Anterior cingulate cortex (tissue), 58 donors: ENCODE results near the gene ATG2A.

Experiments used
- DNase-seq, 58 donors: peaks; one replicate each; lab custom pipeline; 2025; lab: John Stamatoyannopoulos, UW

Gene ATG2A

DNA sequence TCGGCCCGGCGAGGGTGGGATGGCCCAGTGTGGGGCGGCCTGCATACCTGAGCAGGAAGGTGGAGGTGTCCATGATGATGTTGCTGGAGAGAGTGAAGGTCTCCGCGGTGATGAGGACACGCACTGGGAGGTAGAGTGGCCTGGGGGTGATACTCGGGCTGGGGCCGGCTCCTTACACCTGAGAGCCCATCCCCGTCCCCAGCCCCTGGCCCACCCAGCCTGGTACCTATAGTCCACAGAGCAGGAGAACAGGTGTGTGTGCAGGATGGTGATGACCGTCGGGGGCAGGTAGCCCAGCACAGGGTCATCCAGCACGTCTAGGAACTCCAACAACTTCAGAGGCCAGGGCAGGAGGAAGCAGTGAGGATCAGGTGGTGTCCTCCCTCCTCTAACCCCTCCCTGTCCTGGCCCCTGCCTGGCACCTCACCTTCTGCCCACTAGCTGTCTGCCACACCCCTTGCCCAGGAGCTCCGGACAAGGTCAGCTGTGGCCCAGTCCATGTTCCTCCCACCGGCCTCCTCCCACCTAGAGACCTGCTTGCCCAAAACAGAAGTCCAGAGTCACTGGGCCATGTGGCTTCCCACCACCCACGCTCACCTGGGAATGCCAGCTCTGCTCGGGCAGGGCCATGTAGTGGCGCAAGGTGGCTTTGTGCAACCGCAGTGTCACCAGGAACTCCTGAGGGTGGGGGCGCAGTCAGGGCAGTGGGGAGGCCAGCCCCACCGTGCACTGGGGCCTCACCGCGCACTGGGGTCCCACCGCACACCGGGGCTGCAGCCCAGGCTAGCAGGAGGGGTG is 11.3 kb downstream of the ATG2A start:
- DNase-seq, result no peak

DNA sequence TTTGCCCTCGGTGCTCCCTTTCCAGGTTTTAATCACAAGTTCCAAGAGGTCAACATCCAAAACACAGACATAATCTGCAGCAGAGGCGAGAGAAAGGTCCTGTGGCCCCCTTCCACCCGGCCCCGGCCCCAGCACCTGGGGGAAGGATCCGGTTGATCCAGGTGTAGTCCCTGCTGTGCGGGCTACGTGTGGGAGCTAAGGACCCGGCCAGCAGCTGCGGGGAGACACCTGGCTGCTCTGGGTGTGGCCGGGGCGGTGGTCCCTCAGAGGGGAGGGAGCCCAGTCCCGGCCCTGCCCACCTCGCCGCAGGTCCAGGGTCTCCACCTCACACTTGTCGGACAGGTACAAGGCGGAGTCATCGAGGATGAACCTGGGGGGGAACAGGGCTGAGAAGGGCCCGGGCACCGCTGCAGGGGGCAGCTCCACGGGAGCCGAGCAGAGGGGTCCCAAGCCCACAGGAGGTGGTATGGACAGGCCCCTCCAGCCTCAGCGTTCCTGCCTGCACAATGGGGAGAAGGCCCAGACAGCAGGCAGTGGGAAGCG is 13.6 kb downstream of the ATG2A start:
- DNase-seq, result no peak

DNA sequence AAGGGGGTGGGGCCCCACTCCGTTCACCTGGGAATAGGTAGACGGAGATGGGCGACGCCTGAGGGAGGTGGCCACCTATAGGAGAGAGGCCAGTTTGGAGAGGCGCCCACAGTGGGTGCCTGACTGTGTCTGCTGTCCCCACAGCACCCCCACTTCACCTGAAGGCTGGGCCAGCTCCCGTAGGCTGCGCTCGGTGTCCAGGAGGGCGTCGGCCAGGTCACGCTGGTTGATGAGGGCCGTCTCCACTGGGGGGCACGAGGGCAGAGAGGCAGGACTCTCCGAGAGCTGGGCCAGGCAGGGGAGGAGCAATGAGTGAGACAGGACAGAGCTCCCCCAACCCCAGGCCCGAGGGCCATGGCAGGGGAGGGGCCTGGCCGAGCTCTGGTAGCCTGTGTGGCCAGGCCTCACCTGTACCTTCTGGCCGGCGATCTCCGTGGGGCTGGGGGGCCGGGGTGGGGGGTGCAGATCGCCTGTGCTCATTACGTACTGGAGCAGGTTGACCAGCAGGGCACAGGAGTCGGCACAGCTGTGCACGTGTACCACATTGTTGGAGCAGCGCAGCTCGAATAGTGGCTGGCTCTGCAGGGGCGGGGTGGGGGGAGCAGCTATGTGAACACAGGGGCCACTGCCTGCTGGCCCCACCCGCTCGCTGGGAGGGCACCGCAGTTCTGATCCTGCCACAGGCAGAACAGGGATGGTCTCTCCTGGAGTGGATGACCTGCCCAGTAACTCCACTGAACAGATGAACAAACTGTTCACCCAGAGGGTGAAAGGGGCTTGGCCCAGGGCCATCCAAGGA is 14.7 kb downstream of the ATG2A start:
- no peak for DNase-seq

DNA sequence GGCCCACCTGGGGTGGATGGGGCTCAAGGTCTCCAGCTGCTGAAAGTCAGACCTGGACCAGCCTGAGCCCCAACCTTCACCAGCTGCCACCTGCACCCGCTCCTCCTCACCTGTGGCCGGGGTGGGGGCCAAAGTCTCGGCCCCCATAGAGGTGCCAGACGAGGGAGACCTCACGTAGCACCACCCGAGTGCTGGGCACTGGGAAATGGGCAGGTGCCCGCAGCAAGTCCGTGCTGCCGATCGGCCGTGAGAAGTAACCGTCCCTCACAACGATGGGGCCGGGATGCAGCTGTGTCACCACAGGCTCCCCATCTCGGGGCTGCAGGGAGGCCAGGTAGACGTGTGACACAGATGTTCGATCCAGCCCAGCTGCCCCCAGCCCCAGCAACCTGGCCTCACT is 16.2 kb downstream of the ATG2A start:
- DNase-seq, result no peak

DNA sequence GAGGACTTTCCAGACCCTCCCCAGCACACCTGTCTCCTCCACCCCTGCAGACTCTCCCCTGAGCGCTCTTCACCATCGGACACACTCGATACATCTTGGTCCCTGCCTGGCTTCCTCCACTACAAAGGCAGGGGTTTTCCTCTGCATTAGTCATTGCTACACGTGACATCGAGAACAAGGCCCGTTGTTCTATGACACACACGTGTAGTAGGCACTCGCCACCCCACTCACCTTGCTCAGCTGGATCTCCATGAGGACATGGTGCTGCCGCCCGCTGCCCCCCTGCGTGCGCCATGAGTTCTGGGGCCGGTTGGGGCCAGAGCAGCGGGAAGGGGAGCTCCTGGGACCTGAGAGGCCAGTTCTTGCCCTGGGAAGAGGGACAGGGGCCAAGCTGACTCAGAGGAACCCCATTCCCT is 16.7 kb downstream of the ATG2A start:
- no peak for DNase-seq

DNA sequence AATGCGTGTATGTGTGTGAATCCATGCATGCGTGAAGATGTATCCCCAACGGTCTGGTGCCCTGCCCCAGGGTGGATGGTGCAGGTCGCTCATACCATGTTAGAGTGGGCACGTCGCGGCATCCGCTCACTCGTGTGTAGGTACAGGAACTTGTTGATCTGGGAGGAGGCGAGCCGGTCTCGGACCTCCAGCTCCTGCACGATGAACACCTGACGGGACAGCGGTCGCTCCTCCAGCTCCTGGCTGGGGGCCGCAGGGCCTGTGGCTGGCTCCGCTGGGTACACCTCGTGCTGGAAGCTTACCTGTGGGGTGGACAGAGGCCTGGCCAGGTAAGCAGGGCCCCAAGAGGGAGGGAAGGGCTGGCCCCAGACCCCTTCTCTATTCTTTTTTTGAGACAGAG is 18.5 kb downstream of the ATG2A start:
- no peak for DNase-seq

DNA sequence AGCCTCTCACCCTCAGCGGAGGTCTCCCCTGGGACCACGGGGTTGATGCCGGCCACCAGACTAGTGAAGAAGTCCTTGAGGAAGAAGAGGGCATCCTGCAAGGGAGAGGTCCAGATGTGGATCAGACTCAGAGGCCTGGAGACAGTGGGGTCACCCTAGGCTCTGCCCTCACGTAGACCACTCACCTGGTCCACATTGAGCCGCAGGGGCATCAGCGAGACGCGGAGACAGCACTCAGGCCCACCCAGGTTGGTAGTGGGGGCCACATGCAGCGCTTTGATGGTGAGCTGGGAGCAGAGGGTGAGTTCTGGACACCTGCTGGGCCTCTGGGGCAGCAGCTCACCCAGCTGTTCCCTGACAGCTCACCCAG is 18.9 kb downstream of the ATG2A start:
- DNase-seq, result no peak

DNA sequence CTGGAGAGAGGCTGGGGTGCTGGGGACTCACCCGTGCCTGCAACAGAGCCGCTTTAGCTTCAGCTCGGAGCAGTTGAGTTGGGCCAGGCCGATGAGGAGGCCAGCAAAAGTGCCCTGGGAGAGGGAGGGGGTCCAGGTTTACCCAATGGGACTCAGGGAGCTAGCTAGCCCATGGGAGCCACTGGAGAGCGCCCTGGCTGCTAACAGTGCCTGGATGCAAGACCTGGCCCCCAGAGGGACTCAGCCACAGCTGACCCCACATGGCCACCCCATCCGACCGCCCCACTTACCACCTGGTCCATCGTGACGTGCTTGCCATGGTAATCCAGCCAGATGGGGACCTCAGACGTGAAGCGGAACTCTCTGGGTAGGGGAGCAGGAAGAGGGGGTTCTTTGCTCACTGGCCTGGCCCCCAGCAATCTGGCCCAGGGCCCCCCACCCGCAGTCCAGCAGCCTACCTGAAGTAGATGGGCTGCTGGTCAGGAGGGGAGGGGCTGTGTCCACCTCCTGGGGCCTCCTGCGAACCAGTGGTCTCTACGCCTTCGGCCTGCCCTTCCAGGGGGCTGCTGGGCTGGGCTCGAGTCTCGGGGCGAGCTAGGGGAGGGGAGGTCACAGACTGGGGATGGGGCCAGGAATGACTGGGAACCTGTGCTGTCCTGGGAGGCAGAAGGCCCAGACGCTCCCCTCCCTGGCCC is 19.5 kb downstream of the ATG2A start:
- DNase-seq, result no peak

DNA sequence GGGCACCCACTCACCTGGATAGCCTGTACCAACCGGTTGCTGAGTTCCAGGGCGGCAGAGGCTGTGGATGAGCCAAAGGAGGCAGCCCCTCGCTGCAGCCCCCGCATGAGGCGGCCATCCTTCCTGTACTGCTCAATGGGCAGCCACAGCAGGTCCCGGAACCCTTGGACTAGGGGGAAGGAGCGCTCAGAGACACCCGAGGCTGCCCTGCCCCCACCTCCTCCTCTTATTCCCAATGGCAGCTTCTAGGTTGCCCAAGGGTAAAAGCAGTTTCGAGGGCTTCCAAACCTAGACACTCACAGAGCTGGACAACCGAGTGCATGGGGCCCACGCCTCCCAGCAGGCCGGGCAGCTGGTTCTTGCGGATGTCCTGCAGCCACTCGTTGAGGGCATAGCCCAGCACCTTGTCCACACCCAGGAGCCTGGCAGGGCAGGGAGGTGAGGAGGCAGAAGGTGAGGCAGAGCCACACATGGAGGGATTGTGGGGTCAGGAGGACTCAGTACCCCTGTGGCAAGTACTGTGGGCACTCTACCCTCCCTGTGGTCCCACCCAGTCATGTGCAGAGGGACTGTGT is 20.5 kb downstream of the ATG2A start:
- no peak for DNase-seq

DNA sequence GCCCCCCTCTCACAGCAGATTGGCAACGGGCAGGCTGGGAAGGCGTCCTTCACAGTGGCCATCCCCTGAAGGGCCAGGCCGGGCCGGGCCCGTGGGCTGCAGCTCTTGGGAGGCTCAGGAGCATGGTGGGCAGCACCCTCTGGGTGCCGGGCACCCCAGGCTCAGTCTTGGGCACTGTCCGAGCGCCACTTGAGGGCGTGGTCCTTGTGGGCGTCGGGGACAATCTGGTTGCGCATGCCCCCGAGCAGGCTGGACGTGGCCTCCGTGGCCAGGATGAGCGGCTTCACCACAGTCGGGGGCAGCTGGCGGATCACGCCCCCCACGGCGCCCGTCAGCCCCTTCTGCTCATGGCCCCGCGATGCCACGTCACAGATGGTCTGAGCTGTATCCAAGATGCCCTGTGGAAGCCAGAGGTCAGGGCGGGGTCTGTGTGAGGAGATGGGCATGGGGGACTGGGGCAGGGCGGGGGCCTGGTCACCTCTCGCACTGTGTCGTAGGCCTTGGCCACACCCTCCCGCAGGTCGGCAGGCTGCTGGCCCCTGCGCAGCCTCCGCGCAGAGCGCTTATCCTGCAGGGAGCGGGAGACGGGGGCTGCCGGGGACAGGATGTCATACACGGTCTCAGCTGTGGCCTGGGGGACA is 22.1 kb downstream of the ATG2A start:
- DNase-seq, result no peak

DNA sequence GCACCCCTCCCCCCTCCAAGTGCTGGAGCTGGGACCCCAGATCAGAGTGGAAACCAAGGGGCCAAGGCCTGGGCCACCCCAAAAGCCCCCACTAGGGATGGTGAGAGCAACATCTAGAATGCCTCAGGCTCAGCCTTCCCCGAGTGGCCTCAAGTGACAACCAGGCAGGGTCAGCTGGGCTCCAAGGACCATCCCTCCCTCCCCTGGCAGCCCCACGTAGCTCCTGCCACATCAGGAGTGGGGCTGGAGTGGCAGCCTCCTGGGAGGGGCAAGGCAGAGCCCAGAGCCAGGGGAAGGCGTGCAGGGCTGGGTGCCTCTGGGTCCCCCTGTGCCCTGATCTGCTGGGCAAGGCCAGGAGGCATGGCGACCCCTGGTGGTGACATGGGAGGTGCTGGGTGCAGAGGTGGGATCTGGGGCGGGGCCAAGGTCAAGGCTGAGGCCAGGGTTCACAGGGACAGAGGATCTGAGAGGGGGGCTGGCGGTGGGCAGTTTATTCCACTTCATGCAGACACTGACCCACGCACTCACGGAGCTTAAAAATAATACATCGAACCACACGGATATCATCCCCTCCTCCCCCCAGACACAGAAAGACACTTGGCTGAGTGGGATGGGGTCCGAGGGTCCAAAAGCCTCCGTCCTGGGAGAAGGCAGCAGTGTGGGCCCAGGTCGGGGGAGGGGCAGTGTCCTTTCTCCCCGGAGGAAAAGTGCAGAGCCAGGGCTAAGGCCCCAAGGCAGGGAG is 22.8 kb downstream of the ATG2A start:
- peak in 48 of 58 donors; percentile 2 to 77 (median 44) for DNase-seq

DNA sequence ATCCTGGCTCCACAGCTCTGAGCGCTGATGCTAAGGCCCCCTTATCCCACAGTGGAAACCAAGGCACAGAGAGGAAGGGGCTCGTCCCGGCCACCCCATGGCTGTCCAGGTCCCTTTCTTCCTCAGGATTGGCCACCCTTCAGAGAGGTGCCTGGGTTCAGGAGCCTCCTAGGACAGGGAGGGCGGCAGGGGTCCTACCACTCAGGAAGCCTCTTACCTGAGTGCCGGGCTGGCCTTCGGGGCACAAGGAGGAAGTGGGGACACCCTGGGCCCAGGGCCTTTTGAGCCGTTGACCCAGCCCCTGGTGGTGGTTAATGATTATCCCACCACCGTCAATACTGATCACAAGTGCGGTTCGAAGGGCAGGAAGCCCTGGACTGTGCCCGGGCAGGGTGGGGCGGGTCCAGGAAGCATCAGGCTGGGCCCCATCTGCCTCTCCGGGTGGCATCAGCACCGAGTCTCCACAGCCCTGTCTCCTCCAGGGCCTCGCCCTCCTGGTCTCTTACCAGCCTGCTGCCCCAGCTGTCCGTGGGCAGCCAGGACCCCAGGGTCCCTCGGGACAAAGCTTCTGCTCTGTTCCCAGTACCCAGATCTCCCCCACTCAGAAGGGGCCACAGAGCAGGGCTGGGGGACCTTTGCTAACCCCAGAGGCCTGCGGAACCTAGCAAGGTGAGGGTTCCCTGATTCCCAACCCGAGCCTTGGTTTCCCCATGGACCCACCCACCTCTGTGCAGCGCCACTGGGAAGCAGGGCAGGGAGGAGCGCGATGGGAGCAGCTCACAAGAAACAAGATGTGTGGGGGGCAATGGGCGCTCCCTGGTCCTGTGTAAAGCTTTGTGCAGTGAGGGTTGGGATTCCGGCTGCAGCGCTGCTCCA is 23.6 kb downstream of the ATG2A start:
- no peak for DNase-seq

DNA sequence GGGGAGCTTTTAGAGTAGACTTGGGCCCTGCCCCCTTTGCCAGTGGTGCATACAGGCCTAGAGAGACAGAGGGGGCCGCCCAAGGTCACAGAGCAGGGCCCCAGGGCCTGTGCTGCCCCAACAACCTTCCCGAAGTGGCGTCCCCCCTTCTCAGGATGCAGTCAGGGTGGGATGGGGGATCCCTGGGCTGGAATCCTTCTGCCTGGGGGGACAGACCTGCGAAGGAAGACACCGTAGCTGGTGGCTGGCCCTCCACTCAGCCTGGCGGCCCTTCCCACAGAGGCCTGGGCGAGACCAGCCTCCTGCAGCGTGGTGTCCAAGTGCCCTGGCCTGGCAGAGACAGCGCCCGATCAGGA is 24.2 kb downstream of the ATG2A start:
- no peak for DNase-seq

DNA sequence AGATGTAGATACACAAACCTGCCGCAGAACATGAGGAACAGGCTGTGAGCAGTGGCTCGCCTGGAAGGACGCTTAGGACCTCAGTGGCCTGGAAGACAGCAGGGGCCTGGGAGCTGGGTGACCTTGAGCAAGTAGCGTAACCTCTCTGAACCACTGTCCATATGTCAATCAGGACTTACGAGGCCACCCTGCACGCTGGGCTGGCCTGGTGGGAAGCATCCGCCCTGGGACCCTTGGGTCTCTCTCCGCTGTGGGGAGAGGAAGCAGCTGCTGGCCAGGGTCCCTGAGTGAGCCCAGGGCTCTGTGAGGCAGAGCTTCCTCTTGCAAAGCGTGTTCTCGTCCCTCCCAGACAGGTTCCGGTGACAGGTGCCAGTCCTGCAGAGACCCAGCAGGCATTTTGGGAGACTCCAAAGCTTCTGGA is 24.6 kb downstream of the ATG2A start:
- DNase-seq, result no peak

DNA sequence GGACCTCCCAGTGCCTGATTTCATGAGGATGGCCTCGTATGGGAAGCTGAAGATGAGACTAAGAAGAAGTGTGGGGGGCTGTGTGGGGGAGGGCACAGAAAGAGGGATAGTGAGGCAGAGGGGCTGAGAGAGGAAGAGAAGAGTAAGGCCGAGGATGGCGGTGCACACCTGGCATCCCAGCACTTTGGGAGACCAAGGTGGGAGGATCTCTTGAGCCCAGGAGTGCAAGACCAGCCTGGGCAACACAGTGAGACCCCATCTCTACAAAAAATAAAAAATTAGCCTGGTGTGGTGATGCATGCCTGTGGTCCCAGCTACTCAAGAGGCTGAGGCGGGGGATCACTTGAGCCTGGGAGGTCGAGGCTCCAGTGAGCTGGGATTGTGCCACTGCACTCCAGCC is 25.1 kb downstream of the ATG2A start:
- DNase-seq, result no peak

DNA sequence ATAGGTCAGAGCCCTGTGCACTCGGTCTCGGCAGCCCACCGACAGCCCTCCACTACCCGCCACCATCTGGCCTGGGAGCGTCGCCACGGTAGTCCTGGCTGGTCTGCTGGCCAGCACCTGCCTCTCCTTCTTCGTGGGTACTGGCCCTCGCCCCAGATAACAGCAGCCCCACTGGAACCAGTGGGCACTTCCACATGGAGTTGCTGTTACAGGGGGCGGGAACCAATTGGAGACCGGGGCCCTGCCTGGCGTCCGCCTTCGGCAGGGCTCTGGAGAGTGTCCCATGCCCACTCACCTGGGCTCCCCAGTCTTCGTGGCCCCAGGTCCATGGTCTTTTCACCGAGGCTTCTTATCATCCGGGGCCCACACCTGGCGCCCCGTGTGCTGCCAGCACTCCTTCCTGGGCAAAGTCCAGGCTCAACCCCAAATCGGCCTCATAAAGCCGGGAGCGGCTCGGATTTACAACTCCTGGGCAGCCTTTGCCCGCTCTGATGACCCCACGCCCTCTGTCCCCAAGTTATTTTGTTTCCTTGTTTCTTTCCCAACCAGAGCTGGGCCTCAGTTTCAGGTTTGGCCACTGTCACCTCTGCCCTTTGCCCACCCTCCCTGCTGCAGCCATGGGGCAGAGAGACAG is 25.7 kb downstream of the ATG2A start:
- DNase-seq, result no peak

DNA sequence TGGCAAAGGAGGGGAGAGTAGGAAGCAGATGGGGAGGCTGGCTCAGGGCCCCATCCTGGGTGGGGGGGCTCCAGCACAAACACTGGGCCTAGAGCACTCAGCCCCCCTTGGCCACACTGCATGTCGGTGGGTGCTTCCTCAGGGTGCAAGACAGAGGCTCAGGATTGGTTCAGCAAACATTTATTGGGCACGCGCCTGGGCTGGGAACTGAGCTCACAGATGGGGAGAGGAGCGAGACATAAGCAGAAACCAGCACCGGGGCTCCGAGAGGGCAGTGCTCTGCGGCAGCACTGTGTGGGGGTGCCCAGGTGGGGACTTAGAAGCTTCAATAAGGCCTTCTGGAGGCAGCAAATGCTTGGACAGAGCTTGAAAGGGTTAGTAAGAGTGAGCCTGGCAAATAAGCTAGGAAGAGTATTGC is 26.5 kb downstream of the ATG2A start:
- DNase-seq, result no peak
